H1 (cell line): ENCODE measurements around the gene SCAI. TPM values are rescaled to one million over a fixed set of nuclear protein-coding genes. Genes with fewer than 3 reads are reported as not detected.

Experiments used
- CTCF ChIA-PET: fragments of 300-600 bp; sonication (Branson Sonifier 250); formaldehyde crosslinking; loops from one replicate; lab custom pipeline; 2021; ENCODE audit not compliant: partially characterized antibody; lab: Charles Lee
- POLR2A ChIA-PET: fragments of 300-600 bp; sonication (Branson Sonifier 250); formaldehyde crosslinking; loops from one replicate; lab custom pipeline; 2021; ENCODE audit warnings: inconsistent platforms; ENCODE audit not compliant: partially characterized antibody; lab: Charles Lee
- DNase-seq, 2 experiments: peaks; one replicate each; pipeline versions ENCODE4 v3.0.0 to v3.0.0-alpha.2; 2010 to 2022; ENCODE audit warnings: low spot score in 2 of 2, low read depth in 1 of 2, mixed read lengths in 1 of 2
- FAIRE-seq: peaks from 2 replicates; lab custom pipeline; 2011; peaks lifted over from hg19 to GRCh38; lab: Jason Lieb, UNC
- H2AFZ ChIP-seq: 2 replicates; pipeline ENCODE4 v1.8.1; 2012; ENCODE audit warnings: low read length, inconsistent platforms
- H2AK5ac ChIP-seq: 2 replicates; pipeline ENCODE4 v1.6.1; 2013; ENCODE audit warnings: low read depth, low read length
- H2BK120ac ChIP-seq: replicated peaks from 2 replicates; pipeline ENCODE3; 2013; ENCODE audit warnings: low read depth, low read length, inconsistent platforms
- H2BK12ac ChIP-seq: 2 replicates; pipeline ENCODE4 v1.6.1; 2013; ENCODE audit warnings: low read depth, low read length
- H2BK15ac ChIP-seq: 2 replicates; pipeline ENCODE4 v1.6.1; 2013; ENCODE audit warnings: low read length
- H2BK20ac ChIP-seq: 2 replicates; pipeline ENCODE4 v1.6.1; 2013; ENCODE audit warnings: low read length
- H2BK5ac ChIP-seq: 2 replicates; pipeline ENCODE4 v1.6.1; 2013; ENCODE audit warnings: low read depth, low read length
- H3K14ac ChIP-seq: 2 replicates; pipeline ENCODE4 v1.6.1; 2013; ENCODE audit warnings: inconsistent platforms; ENCODE audit not compliant: insufficient read length
- H3K18ac ChIP-seq: 2 replicates; pipeline ENCODE4 v1.6.1; 2013; ENCODE audit warnings: low read length; ENCODE audit errors: extremely low read depth
- H3K23ac ChIP-seq: 2 replicates; pipeline ENCODE4 v1.6.1; 2013; ENCODE audit warnings: inconsistent platforms; ENCODE audit not compliant: insufficient read length
- H3K23me2 ChIP-seq: 2 replicates; pipeline ENCODE4 v1.6.1; 2013; ENCODE audit warnings: low read depth, low read length
- H3K27ac ChIP-seq: 2 replicates; pipeline ENCODE4 v1.6.1; 2011; ENCODE audit warnings: low read depth, low read length, inconsistent platforms
- H3K27me3 ChIP-seq, 4 experiments: replicated peaks in 1 of 4; 1 replicate in 1 of 4; 2 replicates in 3 of 4; pipeline versions ENCODE4 v1.6.1 to v1.8.1; 2011 to 2013; ENCODE audit warnings: low read length in 3 of 4, mild to moderate bottlenecking in 3 of 4, inconsistent platforms in 2 of 4, mixed read lengths in 2 of 4, moderate library complexity in 1 of 4; ENCODE audit not compliant: control insufficient read depth in 3 of 4, insufficient read depth in 3 of 4; ENCODE audit errors: extremely low read depth in 1 of 4
- H3K36me3 ChIP-seq, 4 experiments: 2 replicates each; pipeline versions ENCODE4 v1.6.1 to v1.8.1; 2011 to 2013; ENCODE audit warnings: mild to moderate bottlenecking in 4 of 4, low read length in 3 of 4, moderate library complexity in 2 of 4, control low read depth in 1 of 4, inconsistent platforms in 1 of 4; ENCODE audit not compliant: insufficient read depth in 4 of 4, control insufficient read depth in 2 of 4
- H3K4ac ChIP-seq: replicated peaks from 2 replicates; pipeline ENCODE3; 2013; ENCODE audit warnings: low read length, low read depth, mixed read lengths, inconsistent platforms; ENCODE audit not compliant: insufficient read length
- H3K4me1 ChIP-seq, 4 experiments: replicated peaks in 1 of 4; 1 replicate in 1 of 4; 2 replicates in 3 of 4; pipeline versions ENCODE4 v1.6.1 to v1.8.1; 2011 to 2013; ENCODE audit warnings: low read length in 3 of 4, inconsistent platforms in 2 of 4, mixed read lengths in 1 of 4; ENCODE audit not compliant: insufficient read depth in 4 of 4, control insufficient read depth in 3 of 4
- H3K4me2 ChIP-seq, 2 experiments: 2 replicates each; pipeline versions ENCODE4 v1.6.1 to v1.8.1; 2011 to 2013; ENCODE audit warnings: low read depth in 2 of 2, low read length in 2 of 2, control low read depth in 1 of 2, inconsistent platforms in 1 of 2, mild to moderate bottlenecking in 1 of 2; ENCODE audit not compliant: insufficient read depth in 1 of 2
- H3K4me3 ChIP-seq, 4 experiments: fragments of 200-600, 300-600 bp in 1 of 4; sonication (generic), shearing (Covaris generic), sonication (Bioruptor Twin) in 1 of 4; 2 replicates each; pipeline versions ENCODE4 v1.5.1 to v1.8.1; 2011 to 2016; ENCODE audit warnings: low read length in 4 of 4, low read depth in 3 of 4, control low read depth in 2 of 4, inconsistent platforms in 2 of 4, mild to moderate bottlenecking in 2 of 4, mixed read lengths in 1 of 4, moderate library complexity in 1 of 4; ENCODE audit not compliant: insufficient read depth in 2 of 4; ENCODE audit errors: extremely low read depth in 1 of 4
- H3K56ac ChIP-seq: replicated peaks from 2 replicates; pipeline ENCODE3; 2013; ENCODE audit warnings: low read depth, mild to moderate bottlenecking, mixed read lengths, low read length, inconsistent platforms; ENCODE audit not compliant: insufficient read length
- H3K79me1 ChIP-seq: 2 replicates; pipeline ENCODE4 v1.6.1; 2013; ENCODE audit warnings: low read depth, low read length, control low read depth
- H3K79me2 ChIP-seq, 2 experiments: 2 replicates each; pipeline versions ENCODE4 v1.6.1 to v1.8.1; 2012 to 2013; ENCODE audit warnings: low read length in 2 of 2, mild to moderate bottlenecking in 2 of 2, inconsistent platforms in 1 of 2; ENCODE audit not compliant: insufficient read depth in 2 of 2, control insufficient read depth in 1 of 2
- H3K9ac ChIP-seq, 4 experiments: replicated peaks in 1 of 4; 1 replicate in 1 of 4; 2 replicates in 3 of 4; pipeline versions ENCODE4 v1.6.1 to v1.8.1; 2011 to 2013; ENCODE audit warnings: low read depth in 3 of 4, low read length in 3 of 4, control low read depth in 2 of 4, mild to moderate bottlenecking in 2 of 4, moderate library complexity in 2 of 4, inconsistent platforms in 1 of 4; ENCODE audit errors: extremely low read depth in 1 of 4
- H3K9me3 ChIP-seq, 2 experiments: 2 replicates each; pipeline versions ENCODE4 v1.6.1 to v1.8.1; 2012 to 2013; ENCODE audit warnings: mild to moderate bottlenecking in 2 of 2, moderate library complexity in 2 of 2, control low read depth in 1 of 2, inconsistent platforms in 1 of 2, low read depth in 1 of 2, low read length in 1 of 2, mixed read lengths in 1 of 2; ENCODE audit not compliant: insufficient read depth in 2 of 2
- H4K20me1 ChIP-seq, 2 experiments: replicated peaks in 1 of 2; 2 replicates each; pipeline versions ENCODE3 to v1.8.1; 2011 to 2013; ENCODE audit warnings: inconsistent platforms in 2 of 2, low read length in 2 of 2, mild to moderate bottlenecking in 1 of 2; ENCODE audit not compliant: insufficient read depth in 2 of 2, control insufficient read depth in 1 of 2
- H4K5ac ChIP-seq: 2 replicates; pipeline ENCODE4 v1.6.1; 2013; ENCODE audit warnings: low read length, low read depth, mixed read lengths, inconsistent platforms; ENCODE audit not compliant: insufficient read length
- H4K8ac ChIP-seq: 2 replicates; pipeline ENCODE4 v1.8.0; 2013; ENCODE audit warnings: mild to moderate bottlenecking, moderate library complexity, low read length, inconsistent platforms; ENCODE audit not compliant: insufficient read depth; ENCODE audit errors: extremely low read depth
- H4K91ac ChIP-seq: replicated peaks from 2 replicates; pipeline ENCODE3; 2013; ENCODE audit warnings: low read length, mixed read lengths, inconsistent platforms; ENCODE audit not compliant: insufficient read length
- BCL11A ChIP-seq, 2 experiments: IDR thresholded peaks; one replicate each; pipeline ENCODE4 v1.6.1; 2011; ENCODE audit warnings: low read depth in 2 of 2, low read length in 2 of 2, mild to moderate bottlenecking in 2 of 2
- CBX5 ChIP-seq: fragments of 300-800, 300-1000 bp; sonication (generic); IDR thresholded peaks from 2 replicates; pipeline ENCODE4 v1.7.1; 2016; ENCODE audit warnings: antibody characterized with exemption, low read length, low read depth
- CBX8 ChIP-seq: fragments of 300-800, 300-1000 bp; sonication (generic); IDR thresholded peaks from 2 replicates; pipeline ENCODE4 v1.7.1; 2016; ENCODE audit warnings: low read depth, low read length, borderline replicate concordance
- CHD1 ChIP-seq: IDR thresholded peaks from 2 replicates; pipeline ENCODE4 v1.6.1; 2012; ENCODE audit warnings: low read depth, low read length, improper control_type of control experiment
- EGR1 ChIP-seq: IDR thresholded peaks from 2 replicates; pipeline ENCODE4 v1.6.1; 2011; ENCODE audit warnings: low read depth, low read length, borderline replicate concordance
- EZH2 ChIP-seq: fragments of 200-600 bp; sonication (generic); IDR thresholded peaks from 2 replicates; pipeline ENCODE4 v1.7.1; 2012; ENCODE audit warnings: low read depth, mild to moderate bottlenecking, moderate library complexity, low read length, inconsistent platforms; ENCODE audit not compliant: severe bottlenecking
- FOSL1 ChIP-seq: IDR thresholded peaks from 2 replicates; pipeline ENCODE4 v1.6.1; 2011; ENCODE audit warnings: mild to moderate bottlenecking, low read depth, low read length, moderate library complexity; ENCODE audit not compliant: insufficient read depth
- GABPA ChIP-seq: IDR thresholded peaks from 2 replicates; pipeline ENCODE4 v1.6.1; 2011; ENCODE audit warnings: mild to moderate bottlenecking, low read length, moderate library complexity, borderline replicate concordance; ENCODE audit not compliant: insufficient read depth
- JUN ChIP-seq: IDR thresholded peaks from 2 replicates; pipeline ENCODE4 v1.6.1; 2011; ENCODE audit warnings: low read depth, mild to moderate bottlenecking, improper control_type of control experiment, low read length
- PHF8 ChIP-seq: fragments of 200-600 bp; sonication (generic); conservative IDR thresholded peaks from 2 replicates; pipeline ENCODE4 v1.7.1; 2012; ENCODE audit warnings: low read depth, mild to moderate bottlenecking, inconsistent platforms, low read length, moderate library complexity
- RNF2 ChIP-seq: fragments of 200-900, 300-1000 bp; sonication (generic); IDR thresholded peaks from 2 replicates; pipeline ENCODE4 v1.7.1; 2016; ENCODE audit warnings: borderline replicate concordance, low read depth, mild to moderate bottlenecking, antibody characterized with exemption, low read length; ENCODE audit not compliant: poor library complexity, severe bottlenecking; ENCODE audit errors: missing control alignments
- SP2 ChIP-seq: IDR thresholded peaks from 2 replicates; pipeline ENCODE4 v1.6.1; 2012; ENCODE audit warnings: mild to moderate bottlenecking, low read length, inconsistent platforms
- TBP ChIP-seq: IDR thresholded peaks from 2 replicates; pipeline ENCODE4 v1.6.1; 2011; ENCODE audit warnings: low read depth, low read length, improper control_type of control experiment
- TCF12 ChIP-seq: IDR thresholded peaks from 2 replicates; pipeline ENCODE4 v1.6.1; 2011; ENCODE audit warnings: low read depth, mild to moderate bottlenecking, low read length
- ZNF274 ChIP-seq: IDR thresholded peaks from 2 replicates; pipeline ENCODE4 v1.7.0; 2012; ENCODE audit warnings: low read length, borderline replicate concordance; ENCODE audit errors: extremely low read depth
- WGBS, 2 experiments: shearing (Covaris generic) in 1 of 2; methylation state at CpG; one replicate each; pipeline versions ENCODE4 v1.1.6 to v1.1.7; 2013 to 2015; ENCODE audit warnings: low lambda C conversion rate in 2 of 2, mixed read lengths in 2 of 2, inconsistent platforms in 1 of 2, low coverage in 1 of 2, missing lambda C conversion rate in 1 of 2; ENCODE audit not compliant: insufficient replicate concordance in 2 of 2, insufficient coverage in 1 of 2, insufficient read length in 1 of 2; ENCODE audit errors: extremely low coverage in 1 of 2, missing lambda C conversion rate in 1 of 2; 5-methylcytosine and 5-hydroxymethylcytosine counted together
- polyA plus RNA-seq, 7 experiments: library from polyadenylated mRNA; depleted of rRNA in 3 of 7; stranded (reverse) in 5 of 7; unstranded in 2 of 7; fragments of >200 nt in 5 of 7; fragments of 200-250 nt in 2 of 7; gene quantifications; 1 replicate in 5 of 7; 2 replicates in 1 of 7; 4 replicates in 1 of 7; pipeline versions ENCODE4 v1.2.1 to v1.2.3, GENCODE V29; 2011 to 2013; ENCODE audit warnings: missing spikeins in 2 of 7, mixed read lengths in 2 of 7
- total RNA-seq: library from RNA; stranded (reverse); fragmentation: NEBNext Ultra II Directional; extraction: Animal tissue kit (Norgen Biotek cat#: 25700); gene quantifications from 2 replicates; pipeline ENCODE4 v1.2.1, GENCODE V29; 2021

SCAI gene
- total and polyA plus RNA-seq, 2 of the 8 experiments (the other 6 are each of a cell fraction or from before 2014, with no cell fraction given) = 6.4 to 19.8 TPM

- H2BK5ac ChIP-seq = no peak overlapping the region
- H3K79me2 ChIP-seq = no peaks in the 10 kb centered on the region; a peak in 1 of 4 replicates
- H2BK12ac ChIP-seq = no peak overlapping the region
- H3K4me1 ChIP-seq = no peaks in the 10 kb centered on the region
- ChIA-PET CTCF (no interaction called here), POLR2A (no interaction called here)
- H3K4me3 ChIP-seq = no peak overlapping the region
- no peak overlapping the region for H4K8ac ChIP-seq
- no peak overlapping the region for H2AFZ ChIP-seq
- no peak overlapping the region for H3K18ac ChIP-seq
- H3K36me3 ChIP-seq = no peaks in the 10 kb centered on the region
- H3K23ac ChIP-seq = no peak overlapping the region
- no peaks in the 10 kb centered on the region for H4K20me1 ChIP-seq
- no peak overlapping the region for H2BK120ac ChIP-seq
- H3K9me3 ChIP-seq = no peaks in the 10 kb centered on the region
- H3K27me3 ChIP-seq = no peaks in the 10 kb centered on the region
- H3K56ac ChIP-seq = no peak overlapping the region
- 86% methylated on average over 2 of the region's 2 CpGs; no CpG with 5 or more reads in 1 of the 2 experiments for WGBS, 2 experiments
- DNase-seq (no peak), FAIRE-seq (no peak)
- no peak overlapping the region for H2AK5ac ChIP-seq
- H3K23me2 ChIP-seq = peaks cover 2% of the 10 kb centered on the region; the same call in 1 of the 2 replicates
- H3K14ac ChIP-seq = no peak overlapping the region
- no peak overlapping the region for H3K27ac ChIP-seq
- no peak overlapping the region for H4K91ac ChIP-seq
- H3K4ac ChIP-seq = no peak overlapping the region
- H4K5ac ChIP-seq = no peak overlapping the region
- no peak overlapping the region for H2BK20ac ChIP-seq
- H3K79me1 ChIP-seq = no peaks in the 10 kb centered on the region; the same call in 1 of the 2 replicates
- H3K4me2 ChIP-seq = no peak overlapping the region
- H2BK15ac ChIP-seq = no peak overlapping the region
- H3K9ac ChIP-seq = no peak overlapping the region
- TF ChIP-seq CBX5 (no peak), BCL11A (IDR thresholded peaks at IDR 0.05; ENCODE audit: low read depth in 2 of 2, low read length in 2 of 2) (no peak), JUN (no peak), CBX8 (no peak), CHD1 (no peak), EZH2 (no peak), FOSL1 (no peak), RNF2 (no peak), PHF8 (no peak), TBP (no peak), TCF12 (no peak), SP2 (no peak), GABPA (no peak), ZNF274 (no peak), EGR1 (no peak)
Measured at GRCh38 chr9:125038166-125038565, 105.2 kb downstream of the SCAI start.
